ENCODE measurements around the gene CTTNBP2. TPM values are rescaled to one million over a fixed set of nuclear protein-coding genes. Genes with fewer than 3 reads are reported as not detected.

Gene CTTNBP2
- total and polyA plus RNA-seq, 10 of the 15 experiments (the other 5 are each of a cell fraction or from before 2014, with no cell fraction given), result 0.04 to 0.43 TPM; not detected in 8

GRCh38 chr7:117669818-117670217 lies 203.4 kb downstream of the CTTNBP2 start:
- Histone ChIP-seq H3K4me3 (no peak overlapping the region), H3K79me2 (ENCODE audit: control insufficient read depth, insufficient read depth, low read length) (no peaks in the 10 kb centered on the region), H2AFZ (ENCODE audit: control insufficient read depth, low read depth, low read length) (no peak overlapping the region), H3K27ac (ENCODE audit: control insufficient read depth, insufficient read depth) (no peak overlapping the region), H3K9ac (ENCODE audit: control insufficient read depth, insufficient read depth, low read length) (no peak overlapping the region), H3K9me3 (replicated peaks; ENCODE audit: control insufficient read depth, insufficient read depth, low read length) (no peaks in the 10 kb centered on the region), H3K4me1 (ENCODE audit: control insufficient read depth, insufficient read depth, low read length) (no peaks in the 10 kb centered on the region), H3K36me3 (ENCODE audit: control insufficient read depth in 2 of 2, insufficient read depth in 2 of 2, low read length in 1 of 2) (no peaks in the 10 kb centered on the region; a peak in 1 of 4 replicates), H4K20me1 (ENCODE audit: control insufficient read depth, insufficient read depth) (no peaks in the 10 kb centered on the region), H3K4me2 (ENCODE audit: control insufficient read depth, insufficient read depth) (no peak overlapping the region), H3K27me3 (replicated peaks in 1 of 2; ENCODE audit: control insufficient read depth in 2 of 2, insufficient read depth in 2 of 2, low read length in 1 of 2) (no peaks in the 10 kb centered on the region; a peak in 1 of 4 replicates)
- ChIA-PET CTCF (interaction anchor here (0.7 to 1.7 kb wide), 3 partner anchors 37 to 269 kb away, joined by 3 to 8 read pairs (median 5); no protein-coding TSS in a partner anchor), POLR2A (no interaction called here), SMC1A (ENCODE audit: uncharacterized antibody, unreplicated experiment) (interaction anchor here (0.7 to 1.3 kb wide), 5 partner anchors 9 to 211 kb away, joined by 3 to 6 read pairs (median 3); no protein-coding TSS in a partner anchor), RAD21 (ENCODE audit: unreplicated experiment) (interaction anchor here (1.1 to 1.3 kb wide), 2 partner anchors 46 to 270 kb away, joined by 3 to 4 read pairs; no protein-coding TSS in a partner anchor)
- BruUV-seq (replicated peaks), result no TSS peak
- DNase-seq (ENCODE audit: low read depth, low spot score) (no peak), FAIRE-seq (no peak), ATAC-seq (no peak)
- intact Hi-C loops (cut with micrococcal nuclease; ENCODE audit: unreplicated experiment), result no loop called here
- TF ChIP-seq MYB (IDR thresholded peaks at IDR 0.05; ENCODE audit: borderline replicate concordance, low read depth, low read length), result no peak
- peak in 1 of 3 experiments; percentile 11; a peak in 1 of 6 replicates for TF ChIP-seq CTCF (IDR thresholded peaks at IDR 0.05 in 2 of 3, conservative IDR thresholded peaks at IDR 0.05 in 1 of 3; ENCODE audit: control insufficient read depth in 2 of 3, extremely low read depth in 1 of 3, insufficient read depth in 1 of 3, low read depth in 3 of 3, low read length in 3 of 3)
- no peak for TF ChIP-seq ZNF592 (IDR thresholded peaks at IDR 0.05)
- TF ChIP-seq NR2C1 (IDR thresholded peaks at IDR 0.05), result no peak
- no peak for TF ChIP-seq SP1 (IDR thresholded peaks at IDR 0.05; ENCODE audit: low read depth, low read length)
- TF ChIP-seq RAD21 (IDR thresholded peaks at IDR 0.05; ENCODE audit: insufficient read depth, low read depth, low read length), result 0 out of 2 replicates have a peak, but pooled peaks have one; percentile 11
- TF ChIP-seq BCL11A (IDR thresholded peaks at IDR 0.05; ENCODE audit: low read depth, low read length), result no peak
- TF ChIP-seq POLR2AphosphoS5 (IDR thresholded peaks at IDR 0.05; ENCODE audit: low read length), result no peak
- no peak for TF ChIP-seq STAT1 (conservative IDR thresholded peaks at IDR 0.05)
- in situ Hi-C loops (cut with MboI), result no loop called here
- 31% methylated on average over 4 of the region's 4 CpGs for WGBS (ENCODE audit: insufficient coverage, insufficient replicate concordance, low lambda C conversion rate, missing lambda C conversion rate)
